ENCODE results near the gene MATCAP1. TPM values are rescaled to one million over a fixed set of nuclear protein-coding genes. Genes with fewer than 3 reads are reported as not detected.

Gene MATCAP1
- total and polyA plus RNA-seq, 2 of the 13 experiments (the other 11 are each of a cell fraction or from before 2014, with no cell fraction given), result 11.2 to 24.5 TPM

DNA sequence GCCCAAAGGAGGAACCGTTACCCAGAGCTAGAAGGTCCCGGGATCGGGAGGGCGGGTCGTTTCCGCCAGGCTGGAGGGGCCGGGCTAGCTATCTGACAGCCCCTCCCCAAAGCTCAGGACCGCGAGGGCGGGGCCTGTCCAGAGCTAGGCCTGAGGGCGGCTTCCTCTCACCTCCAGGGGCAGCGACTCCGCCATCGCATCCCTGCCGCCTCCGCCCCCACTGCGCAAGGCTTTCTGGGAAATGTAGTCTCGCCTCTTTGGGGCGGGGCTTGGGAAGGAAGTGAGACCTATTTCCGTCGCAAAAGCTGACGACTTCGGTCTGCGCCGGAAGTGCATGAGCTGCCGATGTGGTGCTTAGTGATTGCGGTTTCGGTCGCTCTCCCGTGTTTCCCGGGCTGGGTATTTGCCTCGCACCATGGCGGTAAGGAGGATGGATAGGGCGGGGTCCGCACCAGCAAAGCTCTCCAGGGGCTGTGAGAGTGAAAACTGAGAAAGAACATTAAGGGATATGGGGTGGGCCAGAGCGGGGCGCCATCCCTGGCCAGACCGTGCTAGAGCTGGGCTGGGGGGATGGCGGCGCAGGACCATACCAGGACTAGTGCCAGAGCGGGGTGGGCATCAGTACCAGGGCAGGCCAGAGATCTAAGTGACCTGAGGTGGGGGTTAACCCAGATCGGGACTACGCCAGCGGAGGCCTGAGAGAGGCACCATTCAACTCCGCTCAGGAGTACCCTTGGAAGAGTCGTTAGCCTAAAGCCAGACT lies 43.2 kb upstream of the MATCAP1 start, which contains the start of gene TMEM208 (continued):
- TF ChIP-seq ONECUT2 (CRISPR knock-in tag; IDR thresholded peaks at IDR 0.05) (peak; percentile 64; the same call in 1 of the 2 replicates), ZNF768 (CRISPR knock-in tag; IDR thresholded peaks at IDR 0.05) (no peak), ZNF614 (CRISPR knock-in tag; IDR thresholded peaks at IDR 0.05; ENCODE audit: borderline replicate concordance) (peak; percentile 95), ZNF17 (CRISPR knock-in tag; IDR thresholded peaks at IDR 0.05) (no peak), GTF3A (CRISPR knock-in tag; conservative IDR thresholded peaks at IDR 0.05) (no peak), ZNF839 (CRISPR knock-in tag; IDR thresholded peaks at IDR 0.05; ENCODE audit: borderline replicate concordance) (peak; percentile 98; the same call in 1 of the 2 replicates), MEIS2 (CRISPR knock-in tag; IDR thresholded peaks at IDR 0.05) (peak; percentile 48), PRMT3 (CRISPR knock-in tag; IDR thresholded peaks at IDR 0.05; ENCODE audit: borderline replicate concordance, low read depth) (no peak), POLR2AphosphoS5 (IDR thresholded peaks at IDR 0.05; ENCODE audit: low read depth, low read length) (peak; percentile 93), ZNF678 (CRISPR knock-in tag; IDR thresholded peaks at IDR 0.05) (no peak; the same call in 1 of the 2 replicates), ZNF713 (CRISPR knock-in tag; IDR thresholded peaks at IDR 0.05) (peak; percentile 97; the same call in 1 of the 2 replicates), TEAD2 (CRISPR knock-in tag; IDR thresholded peaks at IDR 0.05) (no peak; the same call in 1 of the 2 replicates), ZNF747 (CRISPR knock-in tag; IDR thresholded peaks at IDR 0.05; ENCODE audit: borderline replicate concordance) (no peak; the same call in 1 of the 2 replicates), RNF2 (conservative IDR thresholded peaks at IDR 0.05; ENCODE audit: low read depth) (no peak), GTF2F1 (IDR thresholded peaks at IDR 0.05; ENCODE audit: low read length) (peak; percentile 76), PAF1 (CRISPR knock-in tag; IDR thresholded peaks at IDR 0.05) (no peak), CCAR2 (optimal IDR thresholded peaks at IDR 0.05; ENCODE audit: low read depth, low read length) (peak; percentile 39), NFRKB (IDR thresholded peaks at IDR 0.05) (no peak)
- TF ChIP-seq, protein P1, sequence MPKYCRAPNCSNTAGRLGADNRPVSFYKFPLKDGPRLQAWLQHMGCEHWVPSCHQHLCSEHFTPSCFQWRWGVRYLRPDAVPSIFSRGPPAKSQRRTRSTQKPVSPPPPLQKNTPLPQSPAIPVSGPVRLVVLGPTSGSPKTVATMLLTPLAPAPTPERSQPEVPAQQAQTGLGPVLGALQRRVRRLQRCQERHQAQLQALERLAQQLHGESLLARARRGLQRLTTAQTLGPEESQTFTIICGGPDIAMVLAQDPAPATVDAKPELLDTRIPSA (CRISPR knock-in tag; IDR thresholded peaks at IDR 0.05; ENCODE audit: borderline replicate concordance), result peak; percentile 65; the same call in 1 of the 2 replicates
- TF ChIP-seq, protein P2, sequence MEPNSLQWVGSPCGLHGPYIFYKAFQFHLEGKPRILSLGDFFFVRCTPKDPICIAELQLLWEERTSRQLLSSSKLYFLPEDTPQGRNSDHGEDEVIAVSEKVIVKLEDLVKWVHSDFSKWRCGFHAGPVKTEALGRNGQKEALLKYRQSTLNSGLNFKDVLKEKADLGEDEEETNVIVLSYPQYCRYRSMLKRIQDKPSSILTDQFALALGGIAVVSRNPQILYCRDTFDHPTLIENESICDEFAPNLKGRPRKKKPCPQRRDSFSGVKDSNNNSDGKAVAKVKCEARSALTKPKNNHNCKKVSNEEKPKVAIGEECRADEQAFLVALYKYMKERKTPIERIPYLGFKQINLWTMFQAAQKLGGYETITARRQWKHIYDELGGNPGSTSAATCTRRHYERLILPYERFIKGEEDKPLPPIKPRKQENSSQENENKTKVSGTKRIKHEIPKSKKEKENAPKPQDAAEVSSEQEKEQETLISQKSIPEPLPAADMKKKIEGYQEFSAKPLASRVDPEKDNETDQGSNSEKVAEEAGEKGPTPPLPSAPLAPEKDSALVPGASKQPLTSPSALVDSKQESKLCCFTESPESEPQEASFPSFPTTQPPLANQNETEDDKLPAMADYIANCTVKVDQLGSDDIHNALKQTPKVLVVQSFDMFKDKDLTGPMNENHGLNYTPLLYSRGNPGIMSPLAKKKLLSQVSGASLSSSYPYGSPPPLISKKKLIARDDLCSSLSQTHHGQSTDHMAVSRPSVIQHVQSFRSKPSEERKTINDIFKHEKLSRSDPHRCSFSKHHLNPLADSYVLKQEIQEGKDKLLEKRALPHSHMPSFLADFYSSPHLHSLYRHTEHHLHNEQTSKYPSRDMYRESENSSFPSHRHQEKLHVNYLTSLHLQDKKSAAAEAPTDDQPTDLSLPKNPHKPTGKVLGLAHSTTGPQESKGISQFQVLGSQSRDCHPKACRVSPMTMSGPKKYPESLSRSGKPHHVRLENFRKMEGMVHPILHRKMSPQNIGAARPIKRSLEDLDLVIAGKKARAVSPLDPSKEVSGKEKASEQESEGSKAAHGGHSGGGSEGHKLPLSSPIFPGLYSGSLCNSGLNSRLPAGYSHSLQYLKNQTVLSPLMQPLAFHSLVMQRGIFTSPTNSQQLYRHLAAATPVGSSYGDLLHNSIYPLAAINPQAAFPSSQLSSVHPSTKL (CRISPR knock-in tag; IDR thresholded peaks at IDR 0.05), result peak; percentile 70
- TF ChIP-seq, protein P3, sequence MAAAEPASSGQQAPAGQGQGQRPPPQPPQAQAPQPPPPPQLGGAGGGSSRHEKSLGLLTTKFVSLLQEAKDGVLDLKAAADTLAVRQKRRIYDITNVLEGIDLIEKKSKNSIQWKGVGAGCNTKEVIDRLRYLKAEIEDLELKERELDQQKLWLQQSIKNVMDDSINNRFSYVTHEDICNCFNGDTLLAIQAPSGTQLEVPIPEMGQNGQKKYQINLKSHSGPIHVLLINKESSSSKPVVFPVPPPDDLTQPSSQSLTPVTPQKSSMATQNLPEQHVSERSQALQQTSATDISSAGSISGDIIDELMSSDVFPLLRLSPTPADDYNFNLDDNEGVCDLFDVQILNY (CRISPR knock-in tag; conservative IDR thresholded peaks at IDR 0.05), result no peak
- TF ChIP-seq, protein P4, sequence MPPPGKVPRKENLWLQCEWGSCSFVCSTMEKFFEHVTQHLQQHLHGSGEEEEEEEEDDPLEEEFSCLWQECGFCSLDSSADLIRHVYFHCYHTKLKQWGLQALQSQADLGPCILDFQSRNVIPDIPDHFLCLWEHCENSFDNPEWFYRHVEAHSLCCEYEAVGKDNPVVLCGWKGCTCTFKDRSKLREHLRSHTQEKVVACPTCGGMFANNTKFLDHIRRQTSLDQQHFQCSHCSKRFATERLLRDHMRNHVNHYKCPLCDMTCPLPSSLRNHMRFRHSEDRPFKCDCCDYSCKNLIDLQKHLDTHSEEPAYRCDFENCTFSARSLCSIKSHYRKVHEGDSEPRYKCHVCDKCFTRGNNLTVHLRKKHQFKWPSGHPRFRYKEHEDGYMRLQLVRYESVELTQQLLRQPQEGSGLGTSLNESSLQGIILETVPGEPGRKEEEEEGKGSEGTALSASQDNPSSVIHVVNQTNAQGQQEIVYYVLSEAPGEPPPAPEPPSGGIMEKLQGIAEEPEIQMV (CRISPR knock-in tag; IDR thresholded peaks at IDR 0.05; ENCODE audit: low read depth), result peak; percentile 5; the same call in 1 of the 2 replicates

Data from HepG2 (cell line).